ENCODE results near the gene SLC20A1.
A peak's percentile ranks its signal among the peaks of the same experiment; 100 is the strongest.

The SLC20A1 gene

DNA sequence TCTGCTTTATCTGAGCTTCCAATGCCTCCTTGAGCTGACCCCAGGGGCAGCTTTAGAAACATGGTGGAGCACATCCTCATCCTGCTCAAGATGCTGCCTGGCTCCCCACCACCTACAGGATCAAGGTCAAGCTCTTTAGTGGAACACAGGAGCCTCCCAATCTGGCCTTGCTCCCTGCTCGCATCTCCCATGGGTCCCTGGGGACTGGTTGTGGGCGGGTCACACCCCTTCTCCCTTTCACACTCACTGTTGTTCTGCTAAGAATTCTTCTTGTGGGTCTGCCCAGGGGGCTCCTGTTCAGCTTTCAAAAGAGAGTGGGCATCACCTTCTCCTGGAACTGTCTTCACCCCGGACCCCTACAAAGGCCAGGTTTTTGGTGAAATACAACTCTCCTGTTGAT is 66.7 kb downstream of the SLC20A1 start:
- DNase-seq = no peak

DNA sequence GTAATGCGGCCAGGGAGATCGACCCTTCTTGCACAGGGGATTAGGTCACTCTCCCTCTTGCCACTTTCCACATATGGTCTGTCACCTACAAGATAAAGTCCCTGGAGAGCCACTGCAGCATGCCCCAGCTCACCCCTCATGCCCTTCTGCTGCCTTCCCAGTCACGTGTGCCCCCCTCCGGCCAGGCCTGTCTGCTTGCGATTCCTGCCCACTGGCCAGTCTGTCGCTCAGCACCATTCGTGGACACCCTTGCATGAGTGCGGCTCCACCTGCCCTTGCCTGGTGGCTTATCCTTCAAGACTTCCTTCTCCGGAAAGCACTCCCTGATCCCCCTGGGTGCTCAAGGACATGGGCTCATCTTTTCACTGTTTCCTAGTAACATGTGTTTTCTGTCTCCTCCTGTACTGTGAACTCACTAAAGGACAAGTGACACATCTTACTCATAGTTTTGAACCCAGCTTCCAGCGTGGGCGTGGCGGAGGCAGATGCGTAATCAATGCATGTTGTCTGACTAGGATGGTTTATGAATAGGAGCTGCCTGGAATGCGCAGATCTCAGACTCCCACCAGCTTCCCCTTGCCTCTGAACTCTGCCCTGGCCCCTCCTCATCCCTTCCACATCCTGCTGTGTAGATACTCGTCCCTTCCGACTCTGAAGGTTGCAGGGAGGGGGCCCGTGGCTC is 67.3 kb downstream of the SLC20A1 start:
- peak; percentile 41 to 60 for DNase-seq

Measured in stimulated activated CD4-positive, alpha-beta T cell treated with anti-CD3 and anti-CD28 coated beads, Interleukin-2, amount 100 ng/mL, for 48 hours (primary cell).